ENCODE data around the gene FBXO31. TPM values are rescaled to one million over a fixed set of nuclear protein-coding genes. Genes with fewer than 3 reads are reported as not detected.

FBXO31 gene
- total and polyA plus RNA-seq, 2 experiments from 2014 or later = 16.5 to 28.9 TPM

DNA sequence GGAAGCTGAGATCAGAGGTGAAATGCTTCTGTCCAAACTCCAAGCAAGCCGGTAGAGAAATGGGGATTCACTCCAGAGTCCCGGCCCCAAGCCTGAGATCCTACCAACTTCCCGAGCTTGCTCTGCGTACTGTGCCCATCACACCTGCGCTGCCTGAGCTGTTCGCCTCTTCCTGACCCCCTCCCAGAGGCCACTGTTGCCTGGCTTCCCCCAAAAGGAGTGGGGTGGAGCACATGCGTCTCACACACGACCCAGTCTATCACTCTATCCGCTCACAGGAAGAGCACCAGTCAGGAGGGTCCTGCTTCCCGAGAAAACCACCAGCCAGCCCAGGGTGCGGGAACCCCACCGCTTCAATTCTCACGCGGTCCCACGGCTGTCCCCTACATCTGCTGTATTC is 52.9 kb downstream of the FBXO31 start:
- Histone ChIP-seq H2AFZ (no peak overlapping the region), H3K27me3 (no peaks in the 10 kb centered on the region), H3K9me2 (replicated peaks; ENCODE audit: insufficient read depth) (no peaks in the 10 kb centered on the region), H4K20me1 (ENCODE audit: insufficient read depth, poor library complexity, severe bottlenecking) (no peaks in the 10 kb centered on the region), H3K4me2 (no peak overlapping the region), H3K27ac (no peak overlapping the region), H3K4me1 (ENCODE audit: insufficient read depth) (no peaks in the 10 kb centered on the region), H3K9me3 (ENCODE audit: low read depth) (no peaks in the 10 kb centered on the region), H3K36me3 (replicated peaks; ENCODE audit: insufficient read depth, low read depth) (no peaks in the 10 kb centered on the region), H3K79me2 (no peaks in the 10 kb centered on the region), H3K4me3 (no peak overlapping the region)
- DNase-seq (ENCODE audit: low spot score) = no peak
- WGBS (ENCODE audit: low lambda C conversion rate, missing lambda C conversion rate) = 95% methylated on average over 15 of the region's 15 CpGs
- TF ChIP-seq EZH2phosphoT487 (IDR thresholded peaks at IDR 0.05; ENCODE audit: low read depth, severe bottlenecking, unreplicated experiment) (no peak), EZH2 (IDR thresholded peaks at IDR 0.05; ENCODE audit: borderline replicate concordance) (no peak)
- TF ChIP-seq, protein P1, sequence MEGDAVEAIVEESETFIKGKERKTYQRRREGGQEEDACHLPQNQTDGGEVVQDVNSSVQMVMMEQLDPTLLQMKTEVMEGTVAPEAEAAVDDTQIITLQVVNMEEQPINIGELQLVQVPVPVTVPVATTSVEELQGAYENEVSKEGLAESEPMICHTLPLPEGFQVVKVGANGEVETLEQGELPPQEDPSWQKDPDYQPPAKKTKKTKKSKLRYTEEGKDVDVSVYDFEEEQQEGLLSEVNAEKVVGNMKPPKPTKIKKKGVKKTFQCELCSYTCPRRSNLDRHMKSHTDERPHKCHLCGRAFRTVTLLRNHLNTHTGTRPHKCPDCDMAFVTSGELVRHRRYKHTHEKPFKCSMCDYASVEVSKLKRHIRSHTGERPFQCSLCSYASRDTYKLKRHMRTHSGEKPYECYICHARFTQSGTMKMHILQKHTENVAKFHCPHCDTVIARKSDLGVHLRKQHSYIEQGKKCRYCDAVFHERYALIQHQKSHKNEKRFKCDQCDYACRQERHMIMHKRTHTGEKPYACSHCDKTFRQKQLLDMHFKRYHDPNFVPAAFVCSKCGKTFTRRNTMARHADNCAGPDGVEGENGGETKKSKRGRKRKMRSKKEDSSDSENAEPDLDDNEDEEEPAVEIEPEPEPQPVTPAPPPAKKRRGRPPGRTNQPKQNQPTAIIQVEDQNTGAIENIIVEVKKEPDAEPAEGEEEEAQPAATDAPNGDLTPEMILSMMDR (IDR thresholded peaks at IDR 0.05; ENCODE audit: poor library complexity) = no peak

DNA sequence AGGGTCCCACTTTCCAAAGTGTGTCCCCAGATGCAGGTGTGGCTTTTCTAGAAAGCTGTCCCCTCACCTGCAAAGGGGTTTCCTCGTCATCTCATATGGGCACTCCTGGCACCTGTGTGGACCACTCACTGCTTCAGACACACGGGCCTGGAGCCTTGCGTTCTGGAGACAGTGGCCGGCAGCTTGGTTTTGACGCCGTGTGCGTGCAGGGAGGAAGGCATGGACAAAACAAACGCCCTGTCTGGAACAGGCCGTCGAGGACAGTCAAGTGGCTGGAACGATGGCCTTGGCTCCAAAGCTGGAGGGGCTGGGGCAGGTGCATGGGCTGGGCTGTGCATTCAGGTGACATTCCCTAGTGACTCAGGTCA is 53.3 kb downstream of the FBXO31 start:
- no peak overlapping the region for H2AFZ ChIP-seq
- H3K9me3 ChIP-seq (ENCODE audit: low read depth) = no peaks in the 10 kb centered on the region
- 96% methylated on average over 11 of the region's 11 CpGs for WGBS (ENCODE audit: low lambda C conversion rate, missing lambda C conversion rate)
- H3K27ac ChIP-seq = no peak overlapping the region
- H3K9me2 ChIP-seq (replicated peaks; ENCODE audit: insufficient read depth) = no peaks in the 10 kb centered on the region
- no peaks in the 10 kb centered on the region for H3K79me2 ChIP-seq
- H3K4me1 ChIP-seq (ENCODE audit: insufficient read depth) = no peaks in the 10 kb centered on the region
- H3K27me3 ChIP-seq = no peaks in the 10 kb centered on the region
- H3K36me3 ChIP-seq (replicated peaks; ENCODE audit: insufficient read depth, low read depth) = no peaks in the 10 kb centered on the region
- DNase-seq (ENCODE audit: low spot score) = no peak
- no peaks in the 10 kb centered on the region for H4K20me1 ChIP-seq (ENCODE audit: insufficient read depth, poor library complexity, severe bottlenecking)
- TF ChIP-seq EZH2 (IDR thresholded peaks at IDR 0.05; ENCODE audit: borderline replicate concordance) (no peak), EZH2phosphoT487 (IDR thresholded peaks at IDR 0.05; ENCODE audit: low read depth, severe bottlenecking, unreplicated experiment) (no peak)
- TF ChIP-seq, protein P1 (IDR thresholded peaks at IDR 0.05; ENCODE audit: poor library complexity) = no peak
- H3K4me3 ChIP-seq = no peak overlapping the region
- H3K4me2 ChIP-seq = no peak overlapping the region

- 96% methylated on average over 20 of the region's 20 CpGs for WGBS (ENCODE audit: low lambda C conversion rate, missing lambda C conversion rate)
- TF ChIP-seq EZH2phosphoT487 (IDR thresholded peaks at IDR 0.05; ENCODE audit: low read depth, severe bottlenecking, unreplicated experiment) (no peak), EZH2 (IDR thresholded peaks at IDR 0.05; ENCODE audit: borderline replicate concordance) (no peak)
- TF ChIP-seq, protein P1 (IDR thresholded peaks at IDR 0.05; ENCODE audit: poor library complexity) = no peak
- Histone ChIP-seq H2AFZ (no peak overlapping the region), H3K4me3 (no peak overlapping the region), H3K4me2 (no peak overlapping the region), H4K20me1 (ENCODE audit: insufficient read depth, poor library complexity, severe bottlenecking) (no peaks in the 10 kb centered on the region), H3K79me2 (no peaks in the 10 kb centered on the region), H3K9me2 (replicated peaks; ENCODE audit: insufficient read depth) (no peaks in the 10 kb centered on the region), H3K4me1 (ENCODE audit: insufficient read depth) (no peaks in the 10 kb centered on the region), H3K9me3 (ENCODE audit: low read depth) (no peaks in the 10 kb centered on the region), H3K27me3 (no peaks in the 10 kb centered on the region), H3K27ac (no peak overlapping the region), H3K36me3 (replicated peaks; ENCODE audit: insufficient read depth, low read depth) (no peaks in the 10 kb centered on the region)
- no peak for DNase-seq (ENCODE audit: low spot score)
Measured at GRCh38 chr16:87329436-87330256, 53.9 kb downstream of the FBXO31 start.
